Measurements from ENCODE around the gene ARPC3. TPM values are rescaled to one million over a fixed set of nuclear protein-coding genes. Genes with fewer than 3 reads are reported as not detected.

Gene ARPC3
- total and polyA plus RNA-seq, 10 of the 15 experiments (the other 5 are each of a cell fraction or from before 2014, with no cell fraction given), result 81.6 to 890 (median 564) TPM

- TF ChIP-seq NFIC (IDR thresholded peaks at IDR 0.05; ENCODE audit: low read depth, low read length), result no peak
- TF ChIP-seq NFYB (IDR thresholded peaks at IDR 0.05; ENCODE audit: insufficient read depth, low read depth, low read length), result no peak
- TF ChIP-seq SRF (IDR thresholded peaks at IDR 0.05; ENCODE audit: low read depth in 2 of 2, low read length in 2 of 2), result no peak
- no peak for TF ChIP-seq HDAC2 (IDR thresholded peaks at IDR 0.05)
- TF ChIP-seq, protein P1, sequence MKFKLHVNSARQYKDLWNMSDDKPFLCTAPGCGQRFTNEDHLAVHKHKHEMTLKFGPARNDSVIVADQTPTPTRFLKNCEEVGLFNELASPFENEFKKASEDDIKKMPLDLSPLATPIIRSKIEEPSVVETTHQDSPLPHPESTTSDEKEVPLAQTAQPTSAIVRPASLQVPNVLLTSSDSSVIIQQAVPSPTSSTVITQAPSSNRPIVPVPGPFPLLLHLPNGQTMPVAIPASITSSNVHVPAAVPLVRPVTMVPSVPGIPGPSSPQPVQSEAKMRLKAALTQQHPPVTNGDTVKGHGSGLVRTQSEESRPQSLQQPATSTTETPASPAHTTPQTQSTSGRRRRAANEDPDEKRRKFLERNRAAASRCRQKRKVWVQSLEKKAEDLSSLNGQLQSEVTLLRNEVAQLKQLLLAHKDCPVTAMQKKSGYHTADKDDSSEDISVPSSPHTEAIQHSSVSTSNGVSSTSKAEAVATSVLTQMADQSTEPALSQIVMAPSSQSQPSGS (IDR thresholded peaks at IDR 0.05; ENCODE audit: low read length), result no peak
- TF ChIP-seq USF2 (IDR thresholded peaks at IDR 0.05; ENCODE audit: borderline replicate concordance, low read depth, low read length), result no peak
- TF ChIP-seq CBX5 (IDR thresholded peaks at IDR 0.05; ENCODE audit: low read depth), result no peak
- no peak for TF ChIP-seq PAX5 (IDR thresholded peaks at IDR 0.05; ENCODE audit: borderline replicate concordance, low read depth, low read length)
- TF ChIP-seq FOXK2 (IDR thresholded peaks at IDR 0.05), result no peak
These were observed 3.6 kb upstream of the ARPC3 start (continued) for GRCh38 chr12:110453569-110454296.

- DNase-seq (ENCODE audit: low read depth, low spot score), result no peak
- H3K4me3 ChIP-seq, result no peak overlapping the region
- no peak overlapping the region for H3K27ac ChIP-seq (ENCODE audit: control insufficient read depth, insufficient read depth)
- in situ Hi-C loops (cut with MboI) (no loop called here), intact Hi-C loops (cut with micrococcal nuclease; ENCODE audit: unreplicated experiment) (loop anchor here (2.0 to 5.0 kb wide), 2 partner anchors 376 to 436 kb away; no protein-coding TSS in a partner anchor)
- FAIRE-seq, result no peak
- peaks cover 3 to 7% of the 10 kb centered on the region in 2 experiments; a peak in 3 of 4 replicates for H3K36me3 ChIP-seq (ENCODE audit: control insufficient read depth in 2 of 2, insufficient read depth in 2 of 2, low read length in 1 of 2)
- ChIA-PET POLR2A (interaction anchor here (0.5 to 2.4 kb wide), 7 partner anchors 15 to 260 kb away, joined by 3 to 25 read pairs (median 7); partner anchors contain the start of genes FAM216A and GPN3), SMC1A (ENCODE audit: uncharacterized antibody, unreplicated experiment) (interaction anchor here (0.7 to 8.0 kb wide), 12 partner anchors 17 to 151 kb away, joined by 3 to 152 read pairs (median 6); partner anchors contain the start of genes FAM216A, GPN3, RAD9B and VPS29), RAD21 (ENCODE audit: unreplicated experiment) (interaction anchor here (1.4 to 10.2 kb wide), 12 partner anchors 17 to 217 kb away, joined by 3 to 180 read pairs (median 11); partner anchors contain the start of genes FAM216A and GPN3), CTCF (interaction anchor here (1.0 to 10.9 kb wide), 12 partner anchors 15 to 377 kb away, joined by 3 to 237 read pairs (median 7); partner anchors contain the start of genes FAM216A, GPN3, RAD9B and VPS29)
- peaks cover 36% of the 10 kb centered on the region for H3K79me2 ChIP-seq (ENCODE audit: control insufficient read depth, insufficient read depth, low read length)
- H2AFZ ChIP-seq (ENCODE audit: control insufficient read depth, low read depth, low read length), result no peak overlapping the region
- WGBS (ENCODE audit: insufficient coverage, insufficient replicate concordance, low lambda C conversion rate, missing lambda C conversion rate), result 38% methylated on average over 1 of the region's 1 CpG
- H3K4me1 ChIP-seq (ENCODE audit: control insufficient read depth, insufficient read depth, low read length), result peaks cover 10% of the 10 kb centered on the region
- H3K27me3 ChIP-seq (replicated peaks in 1 of 2; ENCODE audit: control insufficient read depth in 2 of 2, insufficient read depth in 2 of 2, low read length in 1 of 2), result no peaks in the 10 kb centered on the region
- no peak for ATAC-seq
- H3K9ac ChIP-seq (ENCODE audit: control insufficient read depth, insufficient read depth, low read length), result no peak overlapping the region
- no TSS peak for BruUV-seq (replicated peaks)
- no peaks in the 10 kb centered on the region for H4K20me1 ChIP-seq (ENCODE audit: control insufficient read depth, insufficient read depth)
- no peaks in the 10 kb centered on the region; the same call in 2 of the 3 replicates for H3K9me3 ChIP-seq (replicated peaks; ENCODE audit: control insufficient read depth, insufficient read depth, low read length)
- no peak overlapping the region for H3K4me2 ChIP-seq (ENCODE audit: control insufficient read depth, insufficient read depth)
- TF ChIP-seq KDM1A (IDR thresholded peaks at IDR 0.05; ENCODE audit: borderline replicate concordance), result no peak
- no peak for TF ChIP-seq ESRRA (IDR thresholded peaks at IDR 0.05; ENCODE audit: low read length)
- TF ChIP-seq, protein P1 (IDR thresholded peaks at IDR 0.05; ENCODE audit: low read length), result no peak
- no peak for TF ChIP-seq RB1 (IDR thresholded peaks at IDR 0.05; ENCODE audit: borderline replicate concordance)
- no peak for TF ChIP-seq SMC3 (IDR thresholded peaks at IDR 0.05; ENCODE audit: borderline replicate concordance, low read length)
- TF ChIP-seq TCF7 (IDR thresholded peaks at IDR 0.05; ENCODE audit: borderline replicate concordance), result no peak
- no peak for TF ChIP-seq IRF4 (IDR thresholded peaks at IDR 0.05; ENCODE audit: low read depth, low read length)
- TF ChIP-seq ZNF384 (IDR thresholded peaks at IDR 0.05; ENCODE audit: borderline replicate concordance, low read depth, low read length), result no peak
- no peak for TF ChIP-seq STAT1 (conservative IDR thresholded peaks at IDR 0.05)
These were observed 1.1 kb upstream of the ARPC3 start for GRCh38 chr12:110451263-110451662.

Data from GM12878 (cell line).